Astrocyte of the spinal cord (primary cell): ENCODE data around the gene SLC9A9.

ENCODE experiments used
- DNase-seq: peaks from one replicate; pipeline ENCODE4 v3.0.0; 2011; ENCODE audit warnings: low read depth, low spot score
- H3K4me3 ChIP-seq: 2 replicates; pipeline ENCODE4 v1.5.1; 2011; ENCODE audit warnings: low read depth, mild to moderate bottlenecking, low read length, moderate library complexity
- CTCF ChIP-seq: IDR thresholded peaks from 2 replicates; pipeline ENCODE4 v1.5.1; 2012; ENCODE audit warnings: low read depth, mild to moderate bottlenecking, low read length, inconsistent platforms
- in situ Hi-C: cut with HindIII; loops from 2 replicates; pipeline ENCODE4 v1.10.0; 2017; ENCODE audit warnings: low sequenced_read_pairs

Gene SLC9A9

GRCh38 chr3:143356839-143357238 lies 491.4 kb downstream of the SLC9A9 start:
- TF ChIP-seq CTCF, result no peak
- no peak overlapping the region for H3K4me3 ChIP-seq
- in situ Hi-C loops, result no loop called here
- no peak for DNase-seq

- in situ Hi-C loops, result no loop called here
- no peak for TF ChIP-seq CTCF
- DNase-seq, result no peak
- H3K4me3 ChIP-seq, result no peak overlapping the region
Measured at GRCh38 chr3:143354342-143354741, 493.9 kb downstream of the SLC9A9 start.

- no peak for TF ChIP-seq CTCF
- in situ Hi-C loops, result no loop called here
- no peak overlapping the region for H3K4me3 ChIP-seq
- no peak for DNase-seq
Measured at GRCh38 chr3:143352850-143353550, 495.3 kb downstream of the SLC9A9 start.

- no peak overlapping the region for H3K4me3 ChIP-seq
- no peak for TF ChIP-seq CTCF
- in situ Hi-C loops, result no loop called here
- DNase-seq, result no peak
Measured at GRCh38 chr3:143351895-143352608, 496.2 kb downstream of the SLC9A9 start.

- DNase-seq, result no peak
- no peak overlapping the region for H3K4me3 ChIP-seq
- no peak for TF ChIP-seq CTCF
- in situ Hi-C loops, result no loop called here
Measured at GRCh38 chr3:143351354-143351753, 496.9 kb downstream of the SLC9A9 start.

- DNase-seq, result no peak
- no peak overlapping the region for H3K4me3 ChIP-seq
- in situ Hi-C loops, result no loop called here
- no peak for TF ChIP-seq CTCF
Measured at GRCh38 chr3:143349455-143349854, 498.8 kb downstream of the SLC9A9 start.
